ENCODE measurements around the gene ZBTB42. TPM values are rescaled to one million over a fixed set of nuclear protein-coding genes. Genes with fewer than 3 reads are reported as not detected.

The ZBTB42 gene
- total and polyA plus RNA-seq, 12 donors, result 1.8 to 9.2 (median 5.9) TPM

DNA sequence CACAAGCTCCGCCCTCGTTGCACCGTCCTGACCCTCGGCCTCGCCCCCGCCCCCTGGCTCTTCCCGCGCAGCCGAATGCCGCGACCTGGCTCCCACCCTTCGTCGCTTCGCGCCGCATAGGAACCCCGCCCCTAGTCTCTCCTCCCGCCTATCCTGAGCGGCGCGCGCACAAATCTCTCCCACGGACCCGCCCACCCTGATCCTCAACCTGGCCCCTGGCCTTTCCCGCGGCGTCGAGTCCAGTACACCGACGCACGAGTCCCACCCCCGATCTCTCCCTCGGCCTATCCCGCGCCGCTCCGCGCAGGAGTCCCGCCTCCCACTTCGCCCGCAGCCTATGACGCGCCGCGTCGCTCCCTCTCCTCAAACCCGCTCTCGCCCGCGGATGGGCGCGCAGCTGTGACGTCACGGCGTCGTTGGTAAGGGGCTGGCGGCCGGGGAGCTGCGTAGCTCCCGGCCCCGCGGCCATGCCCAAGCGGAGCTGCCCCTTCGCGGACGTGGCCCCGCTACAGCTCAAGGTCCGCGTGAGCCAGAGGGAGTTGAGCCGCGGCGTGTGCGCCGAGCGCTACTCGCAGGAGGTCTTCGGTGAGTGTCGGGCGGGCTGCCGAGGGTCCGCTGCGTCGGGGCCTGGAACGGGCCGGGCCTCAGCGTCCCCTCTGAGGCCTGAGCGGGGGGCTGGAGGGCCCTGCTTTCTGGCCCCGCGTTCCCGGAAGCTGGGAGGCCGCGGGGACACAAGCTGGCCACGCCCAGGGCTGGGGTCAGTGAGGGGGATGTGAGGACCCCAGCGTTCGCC lies 48.0 kb upstream of the ZBTB42 start, which contains the start of gene SIVA1:
TSS of gene SIVA1 (plus strand) at position 413 of the 793 bp plus-strand sequence. CDS start at position 468, 55 bp downstream.
- intact Hi-C loops (cut with DNase I), result loop anchor here in 2 of 10 donors (5.0 kb wide), 1 partner anchor 39 kb away; no protein-coding TSS in a partner anchor
- TF ChIP-seq, protein P1, sequence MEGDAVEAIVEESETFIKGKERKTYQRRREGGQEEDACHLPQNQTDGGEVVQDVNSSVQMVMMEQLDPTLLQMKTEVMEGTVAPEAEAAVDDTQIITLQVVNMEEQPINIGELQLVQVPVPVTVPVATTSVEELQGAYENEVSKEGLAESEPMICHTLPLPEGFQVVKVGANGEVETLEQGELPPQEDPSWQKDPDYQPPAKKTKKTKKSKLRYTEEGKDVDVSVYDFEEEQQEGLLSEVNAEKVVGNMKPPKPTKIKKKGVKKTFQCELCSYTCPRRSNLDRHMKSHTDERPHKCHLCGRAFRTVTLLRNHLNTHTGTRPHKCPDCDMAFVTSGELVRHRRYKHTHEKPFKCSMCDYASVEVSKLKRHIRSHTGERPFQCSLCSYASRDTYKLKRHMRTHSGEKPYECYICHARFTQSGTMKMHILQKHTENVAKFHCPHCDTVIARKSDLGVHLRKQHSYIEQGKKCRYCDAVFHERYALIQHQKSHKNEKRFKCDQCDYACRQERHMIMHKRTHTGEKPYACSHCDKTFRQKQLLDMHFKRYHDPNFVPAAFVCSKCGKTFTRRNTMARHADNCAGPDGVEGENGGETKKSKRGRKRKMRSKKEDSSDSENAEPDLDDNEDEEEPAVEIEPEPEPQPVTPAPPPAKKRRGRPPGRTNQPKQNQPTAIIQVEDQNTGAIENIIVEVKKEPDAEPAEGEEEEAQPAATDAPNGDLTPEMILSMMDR (IDR thresholded peaks at IDR 0.05), result no peak
- WGBS, 2 donors, result 0 to 1% methylated on average over 87 to 95 of the region's 95 CpGs

DNA sequence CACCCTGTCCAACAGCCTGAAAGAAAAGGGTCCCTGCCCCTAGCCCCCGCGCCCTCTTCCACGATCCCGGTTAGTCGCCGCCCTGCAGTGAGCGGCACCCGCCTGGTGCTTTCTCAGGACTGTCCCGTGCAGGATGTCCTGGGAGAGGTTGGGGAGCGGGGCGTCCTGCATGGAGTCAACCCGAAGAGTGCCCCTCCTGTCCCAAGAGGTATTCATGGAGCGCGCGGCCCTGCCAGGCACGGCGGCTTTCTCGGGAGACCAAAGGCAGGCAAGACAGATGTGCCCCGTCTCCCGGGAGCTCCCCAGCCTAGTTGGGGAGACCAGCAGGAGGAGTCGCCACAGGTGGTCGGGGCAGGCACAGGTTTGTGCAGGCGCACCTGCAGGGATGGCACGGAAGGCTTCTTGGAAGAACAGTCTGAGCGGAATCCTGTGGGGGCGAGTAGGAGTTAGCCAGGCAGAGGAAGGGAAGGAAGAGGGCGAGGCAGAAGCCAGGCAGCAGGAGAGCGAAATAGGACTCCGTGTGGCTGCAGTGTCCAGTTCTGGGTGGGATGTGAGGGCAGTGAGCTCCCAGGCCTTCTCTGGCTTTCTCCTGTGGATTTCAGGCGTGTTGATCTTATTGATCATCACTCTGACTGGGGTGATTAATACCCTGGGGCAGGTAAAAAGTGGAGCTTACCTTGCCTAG lies 47.2 kb upstream of the ZBTB42 start:
- 2% methylated on average over 30 of the region's 30 CpGs for WGBS, 2 donors
- peaks cover 17 to 42% (median 27%) of the 10 kb centered on the region in 9 donors for H3K4me1 ChIP-seq

More for the DNA sequence above, 48.0 kb upstream of the ZBTB42 start, which contains the start of gene SIVA1:
- no peaks in the 10 kb centered on the region for H3K9me3 ChIP-seq
- peaks cover 17 to 45% (median 27%) of the 10 kb centered on the region in 9 donors for H3K4me1 ChIP-seq
- peak; percentile 99 to 100 for DNase-seq
- H3K36me3 ChIP-seq, result peaks cover 0 to 30% (median 19%) of the 10 kb centered on the region in 9 donors
- H3K27ac ChIP-seq, result peak within 1 kb of the TSS; percentile 64 to 94 (median 90)
- ATAC-seq, result peak; percentile 95 to 98 (median 97)
- peak within 1 kb of the TSS; percentile 68 to 100 (median 98) for H3K4me3 ChIP-seq
- H3K27me3 ChIP-seq, result no peaks in the 10 kb centered on the region

DNA sequence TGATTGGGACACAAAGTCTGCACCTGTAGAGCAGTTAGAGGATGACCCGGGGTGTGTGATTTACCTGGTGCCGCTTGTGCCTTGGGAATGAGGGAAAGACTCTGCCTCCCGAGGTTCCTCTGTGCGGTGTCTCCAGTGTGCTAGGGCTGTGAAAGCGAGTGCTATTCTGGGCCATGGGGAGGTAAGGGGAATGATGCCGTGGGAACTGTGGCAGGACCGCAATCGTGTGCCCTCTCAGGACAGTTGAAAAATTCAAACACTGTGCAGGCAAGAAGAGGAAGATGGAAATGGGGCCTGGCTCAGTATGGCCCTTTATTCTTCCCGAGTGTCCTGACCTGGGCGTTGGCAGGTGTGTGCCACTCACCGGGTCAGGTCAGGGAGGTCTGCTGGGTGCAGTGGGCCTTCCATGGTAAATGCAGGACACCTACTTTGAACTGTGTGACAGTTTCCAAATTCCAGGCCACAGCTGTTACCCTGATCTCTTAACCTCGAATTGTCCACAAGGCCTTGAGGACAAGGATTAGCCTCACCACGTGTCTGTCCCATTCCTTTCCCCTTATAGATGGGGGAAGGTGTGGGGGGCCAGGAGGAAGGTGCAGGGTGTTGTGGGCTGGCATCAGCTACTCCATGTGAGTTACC lies 46.6 kb upstream of the ZBTB42 start:
- Histone ChIP-seq H3K36me3 (peaks cover 0 to 44% (median 28%) of the 10 kb centered on the region in 9 donors), H3K4me3 (peak overlapping the region in 9 of 10 donors; percentile 68 to 100 (median 99)), H3K9me3 (no peaks in the 10 kb centered on the region), H3K4me1 (peaks cover 17 to 37% (median 27%) of the 10 kb centered on the region in 9 donors), H3K27me3 (no peaks in the 10 kb centered on the region), H3K27ac (peak overlapping the region in 1 of 10 donors; percentile 93)
- TF ChIP-seq, protein P1 (IDR thresholded peaks at IDR 0.05), result no peak
- no peak for DNase-seq
- 59 to 64% methylated on average over 13 of the region's 13 CpGs for WGBS, 2 donors
- intact Hi-C loops (cut with DNase I), result loop anchor here in 3 of 10 donors (2.0 to 5.0 kb wide), 2 partner anchors 38 to 64 kb away; no protein-coding TSS in a partner anchor
- ATAC-seq, result no peak

More for the DNA sequence above, 47.2 kb upstream of the ZBTB42 start:
- TF ChIP-seq, protein P1 (IDR thresholded peaks at IDR 0.05), result no peak
- intact Hi-C loops (cut with DNase I), result loop anchor here in 3 of 10 donors (2.0 to 5.0 kb wide), 2 partner anchors 39 to 65 kb away; no protein-coding TSS in a partner anchor
- DNase-seq (peak in 1 of 2 donors; percentile 35), ATAC-seq (peak in 2 of 8 donors; percentile 0 to 7)
- H3K9me3 ChIP-seq, result no peaks in the 10 kb centered on the region
- H3K27ac ChIP-seq, result peak overlapping the region; percentile 64 to 94 (median 90)
- no peaks in the 10 kb centered on the region for H3K27me3 ChIP-seq
- H3K36me3 ChIP-seq, result peaks cover 0 to 37% (median 23%) of the 10 kb centered on the region in 9 donors
- H3K4me3 ChIP-seq, result peak overlapping the region; percentile 68 to 100 (median 98)

Data from heart right ventricle (tissue), 16 donors.